Measurements from ENCODE around the gene PDE4A. TPM values are rescaled to one million over a fixed set of nuclear protein-coding genes. Genes with fewer than 3 reads are reported as not detected.

PDE4A gene
- total and polyA plus RNA-seq, 10 of the 15 experiments (the other 5 are each of a cell fraction or from before 2014, with no cell fraction given): 0.24 to 13.3 (median 4.9) TPM

DNA sequence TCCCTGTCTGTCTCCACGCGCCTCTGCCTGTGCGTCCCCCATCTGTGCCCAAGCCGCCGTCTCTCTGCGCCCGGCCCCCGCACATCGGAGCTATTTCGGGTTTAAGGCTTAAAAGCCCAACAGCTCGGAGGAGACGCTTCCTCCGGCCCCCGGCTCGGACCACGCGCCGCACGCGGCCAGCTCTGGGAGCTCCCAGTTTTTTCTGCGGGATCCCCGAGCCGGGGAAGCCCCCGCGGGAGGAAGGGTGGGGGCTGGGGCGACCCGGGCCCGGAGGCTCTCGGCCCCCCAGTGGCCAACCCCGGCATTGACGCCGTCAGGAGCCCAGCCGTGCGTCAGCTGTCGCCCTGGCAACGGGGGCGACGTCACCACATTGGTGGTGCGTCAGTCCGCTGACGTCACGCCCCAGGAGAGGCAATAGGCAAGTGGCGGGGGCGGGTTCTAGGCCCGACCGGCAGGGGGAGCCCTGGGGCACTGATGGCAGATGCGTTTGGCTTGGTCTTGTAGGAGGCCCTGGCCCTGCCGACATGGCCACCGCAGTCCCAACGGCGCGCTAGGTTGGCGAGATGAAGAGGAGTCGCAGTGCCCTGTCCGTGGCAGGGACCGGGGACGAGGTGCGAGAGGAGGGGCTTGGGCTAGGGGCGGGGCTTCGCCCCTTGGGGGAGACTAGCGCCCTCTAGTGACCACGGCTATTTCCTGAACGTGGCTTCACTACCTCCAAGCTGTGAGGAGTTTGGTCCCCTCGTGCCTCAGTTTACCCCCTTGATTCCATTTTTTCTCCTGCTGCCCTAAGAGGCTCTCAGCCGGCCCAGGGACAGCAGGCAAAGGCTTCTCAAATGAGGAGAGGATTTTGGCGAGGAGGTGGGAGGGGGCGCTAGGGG is 3.7 kb upstream of the PDE4A start (continued):
- TF ChIP-seq EZH2 (IDR thresholded peaks at IDR 0.05; ENCODE audit: borderline replicate concordance, control insufficient read depth, low read depth, low read length) (no peak), IKZF1 (conservative IDR thresholded peaks at IDR 0.05) (peak; percentile 96), KAT2A (conservative IDR thresholded peaks at IDR 0.05; ENCODE audit: control insufficient read depth, low read depth, low read length) (no peak), RAD51 (IDR thresholded peaks at IDR 0.05) (no peak), RAD21 (IDR thresholded peaks at IDR 0.05; ENCODE audit: insufficient read depth, low read depth, low read length) (peak; percentile 41; the same call in 1 of the 2 replicates), TCF12 (IDR thresholded peaks at IDR 0.05; ENCODE audit: low read depth, low read length) (peak; percentile 75; the same call in 1 of the 2 replicates), NR2F1 (conservative IDR thresholded peaks at IDR 0.05) (peak; percentile 86), NRF1 (conservative IDR thresholded peaks at IDR 0.05; ENCODE audit: low read depth, low read length) (no peak), BHLHE40 (IDR thresholded peaks at IDR 0.05; ENCODE audit: borderline replicate concordance in 1 of 2, low read depth in 2 of 2, low read length in 1 of 2) (peak; percentile 68 to 82), MYC (IDR thresholded peaks at IDR 0.05; ENCODE audit: insufficient read depth, insufficient read length, insufficient replicate concordance, low read length, severe bottlenecking) (no peak), SREBF2 (IDR thresholded peaks at IDR 0.05; ENCODE audit: low read length) (no peak), PML (IDR thresholded peaks at IDR 0.05; ENCODE audit: low read length) (no peak), BCL11A (IDR thresholded peaks at IDR 0.05; ENCODE audit: low read depth, low read length) (no peak), RBBP5 (conservative IDR thresholded peaks at IDR 0.05) (no peak), CEBPB (IDR thresholded peaks at IDR 0.05; ENCODE audit: borderline replicate concordance in 1 of 2, low read depth in 2 of 2, low read length in 2 of 2) (no peak), RELA (IDR thresholded peaks at IDR 0.05; ENCODE audit: borderline replicate concordance, partially characterized antibody) (peak; percentile 90), MEF2A (IDR thresholded peaks at IDR 0.05; ENCODE audit: insufficient read depth, low read depth, low read length) (peak; percentile 63), IRF4 (IDR thresholded peaks at IDR 0.05; ENCODE audit: low read depth, low read length) (peak; percentile 34; the same call in 1 of the 2 replicates), TCF3 (IDR thresholded peaks at IDR 0.05; ENCODE audit: borderline replicate concordance, insufficient read depth, low read depth, low read length) (peak; percentile 68; the same call in 1 of the 2 replicates), POU2F2 (IDR thresholded peaks at IDR 0.05; ENCODE audit: borderline replicate concordance, low read depth, low read length) (0 out of 3 replicates have a peak, but pooled peaks have one; percentile 29), ZZZ3 (IDR thresholded peaks at IDR 0.05; ENCODE audit: control insufficient read depth, insufficient read length, low read depth) (no peak)
- TF ChIP-seq, protein P1, sequence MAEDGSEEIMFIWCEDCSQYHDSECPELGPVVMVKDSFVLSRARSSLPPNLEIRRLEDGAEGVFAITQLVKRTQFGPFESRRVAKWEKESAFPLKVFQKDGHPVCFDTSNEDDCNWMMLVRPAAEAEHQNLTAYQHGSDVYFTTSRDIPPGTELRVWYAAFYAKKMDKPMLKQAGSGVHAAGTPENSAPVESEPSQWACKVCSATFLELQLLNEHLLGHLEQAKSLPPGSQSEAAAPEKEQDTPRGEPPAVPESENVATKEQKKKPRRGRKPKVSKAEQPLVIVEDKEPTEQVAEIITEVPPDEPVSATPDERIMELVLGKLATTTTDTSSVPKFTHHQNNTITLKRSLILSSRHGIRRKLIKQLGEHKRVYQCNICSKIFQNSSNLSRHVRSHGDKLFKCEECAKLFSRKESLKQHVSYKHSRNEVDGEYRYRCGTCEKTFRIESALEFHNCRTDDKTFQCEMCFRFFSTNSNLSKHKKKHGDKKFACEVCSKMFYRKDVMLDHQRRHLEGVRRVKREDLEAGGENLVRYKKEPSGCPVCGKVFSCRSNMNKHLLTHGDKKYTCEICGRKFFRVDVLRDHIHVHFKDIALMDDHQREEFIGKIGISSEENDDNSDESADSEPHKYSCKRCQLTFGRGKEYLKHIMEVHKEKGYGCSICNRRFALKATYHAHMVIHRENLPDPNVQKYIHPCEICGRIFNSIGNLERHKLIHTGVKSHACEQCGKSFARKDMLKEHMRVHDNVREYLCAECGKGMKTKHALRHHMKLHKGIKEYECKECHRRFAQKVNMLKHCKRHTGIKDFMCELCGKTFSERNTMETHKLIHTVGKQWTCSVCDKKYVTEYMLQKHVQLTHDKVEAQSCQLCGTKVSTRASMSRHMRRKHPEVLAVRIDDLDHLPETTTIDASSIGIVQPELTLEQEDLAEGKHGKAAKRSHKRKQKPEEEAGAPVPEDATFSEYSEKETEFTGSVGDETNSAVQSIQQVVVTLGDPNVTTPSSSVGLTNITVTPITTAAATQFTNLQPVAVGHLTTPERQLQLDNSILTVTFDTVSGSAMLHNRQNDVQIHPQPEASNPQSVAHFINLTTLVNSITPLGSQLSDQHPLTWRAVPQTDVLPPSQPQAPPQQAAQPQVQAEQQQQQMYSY (CRISPR knock-in tag; IDR thresholded peaks at IDR 0.05): no peak
- TF ChIP-seq, protein P2, sequence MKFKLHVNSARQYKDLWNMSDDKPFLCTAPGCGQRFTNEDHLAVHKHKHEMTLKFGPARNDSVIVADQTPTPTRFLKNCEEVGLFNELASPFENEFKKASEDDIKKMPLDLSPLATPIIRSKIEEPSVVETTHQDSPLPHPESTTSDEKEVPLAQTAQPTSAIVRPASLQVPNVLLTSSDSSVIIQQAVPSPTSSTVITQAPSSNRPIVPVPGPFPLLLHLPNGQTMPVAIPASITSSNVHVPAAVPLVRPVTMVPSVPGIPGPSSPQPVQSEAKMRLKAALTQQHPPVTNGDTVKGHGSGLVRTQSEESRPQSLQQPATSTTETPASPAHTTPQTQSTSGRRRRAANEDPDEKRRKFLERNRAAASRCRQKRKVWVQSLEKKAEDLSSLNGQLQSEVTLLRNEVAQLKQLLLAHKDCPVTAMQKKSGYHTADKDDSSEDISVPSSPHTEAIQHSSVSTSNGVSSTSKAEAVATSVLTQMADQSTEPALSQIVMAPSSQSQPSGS (IDR thresholded peaks at IDR 0.05; ENCODE audit: low read length): no peak
- TF ChIP-seq, protein P3, sequence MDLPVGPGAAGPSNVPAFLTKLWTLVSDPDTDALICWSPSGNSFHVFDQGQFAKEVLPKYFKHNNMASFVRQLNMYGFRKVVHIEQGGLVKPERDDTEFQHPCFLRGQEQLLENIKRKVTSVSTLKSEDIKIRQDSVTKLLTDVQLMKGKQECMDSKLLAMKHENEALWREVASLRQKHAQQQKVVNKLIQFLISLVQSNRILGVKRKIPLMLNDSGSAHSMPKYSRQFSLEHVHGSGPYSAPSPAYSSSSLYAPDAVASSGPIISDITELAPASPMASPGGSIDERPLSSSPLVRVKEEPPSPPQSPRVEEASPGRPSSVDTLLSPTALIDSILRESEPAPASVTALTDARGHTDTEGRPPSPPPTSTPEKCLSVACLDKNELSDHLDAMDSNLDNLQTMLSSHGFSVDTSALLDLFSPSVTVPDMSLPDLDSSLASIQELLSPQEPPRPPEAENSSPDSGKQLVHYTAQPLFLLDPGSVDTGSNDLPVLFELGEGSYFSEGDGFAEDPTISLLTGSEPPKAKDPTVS (IDR thresholded peaks at IDR 0.05; ENCODE audit: low read depth, low read length): no peak; the same call in 1 of the 2 replicates

Measured in GM12878 (cell line).